Measurements from ENCODE around the gene EBLN1. TPM values are rescaled to one million over a fixed set of nuclear protein-coding genes. Genes with fewer than 3 reads are reported as not detected.
A peak's percentile ranks its signal among the peaks of the same experiment; 100 is the strongest.

Gene EBLN1
- polyA plus RNA-seq, 2 of the 4 experiments (the other 2 are of a cell fraction), result not detected

DNA sequence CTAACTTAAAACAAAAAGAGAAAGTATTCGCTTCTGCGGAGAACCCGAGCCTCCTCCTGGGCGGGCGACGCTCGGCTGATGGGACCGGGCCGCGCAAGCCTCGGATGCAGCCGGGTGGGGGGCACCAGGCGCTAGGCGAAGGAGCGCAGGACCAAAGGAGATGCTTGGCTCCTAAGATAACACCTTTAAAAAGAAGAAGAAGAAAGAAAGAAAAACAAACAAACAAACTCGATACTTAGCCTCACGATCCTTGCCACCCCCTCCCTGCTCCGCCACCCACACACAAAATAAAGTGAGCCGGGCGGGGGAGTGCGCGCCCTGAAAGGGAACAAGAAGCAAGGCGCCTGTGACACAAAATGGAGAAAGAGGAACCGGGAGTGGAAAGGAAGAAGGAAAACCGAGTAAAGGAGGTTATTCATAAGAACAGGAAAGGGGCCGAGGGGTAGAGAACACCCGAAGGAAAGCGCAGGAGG is 34.0 kb upstream of the EBLN1 start:
- TF ChIP-seq HOXB5 (CRISPR knock-in tag; IDR thresholded peaks at IDR 0.05) (0 out of 2 replicates have a peak, but pooled peaks have one; percentile 23), HOXA7 (CRISPR knock-in tag; IDR thresholded peaks at IDR 0.05) (no peak), RNF2 (IDR thresholded peaks at IDR 0.05; ENCODE audit: borderline replicate concordance, low read depth) (0 out of 2 replicates have a peak, but pooled peaks have one; percentile 46), JUN (IDR thresholded peaks at IDR 0.05) (0 out of 5 replicates have a peak, but pooled peaks of 1 of the 2 experiments have one; percentile 20), HOXB13 (CRISPR knock-in tag; IDR thresholded peaks at IDR 0.05; ENCODE audit: low read depth) (0 out of 2 replicates have a peak, but pooled peaks have one; percentile 10)
- TF ChIP-seq, protein P1, sequence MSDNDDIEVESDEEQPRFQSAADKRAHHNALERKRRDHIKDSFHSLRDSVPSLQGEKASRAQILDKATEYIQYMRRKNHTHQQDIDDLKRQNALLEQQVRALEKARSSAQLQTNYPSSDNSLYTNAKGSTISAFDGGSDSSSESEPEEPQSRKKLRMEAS (IDR thresholded peaks at IDR 0.05), result peak; percentile 43
- FAIRE-seq, result no peak
- DNase-seq (ENCODE audit: low read depth in 1 of 2, low spot score in 1 of 2), result peak in 1 of 2 experiments; percentile 41
- Histone ChIP-seq H3K4me3 (peak overlapping the region; percentile 46), H3K4me1 (peaks cover 28% of the 10 kb centered on the region), H3K27ac (peak overlapping the region; percentile 91 to 94), H3K4me2 (peak overlapping the region; percentile 88), H3K9me3 (no peaks in the 10 kb centered on the region)
- CTCF ChIA-PET, result no interaction called here
- WGBS (ENCODE audit: missing lambda C conversion rate), result 1% methylated on average over 26 of the region's 28 CpGs
- peak; percentile 48 to 72; a peak in 4 of 6 replicates for ATAC-seq
- POLR2A ChIA-PET, result no interaction called here

DNA sequence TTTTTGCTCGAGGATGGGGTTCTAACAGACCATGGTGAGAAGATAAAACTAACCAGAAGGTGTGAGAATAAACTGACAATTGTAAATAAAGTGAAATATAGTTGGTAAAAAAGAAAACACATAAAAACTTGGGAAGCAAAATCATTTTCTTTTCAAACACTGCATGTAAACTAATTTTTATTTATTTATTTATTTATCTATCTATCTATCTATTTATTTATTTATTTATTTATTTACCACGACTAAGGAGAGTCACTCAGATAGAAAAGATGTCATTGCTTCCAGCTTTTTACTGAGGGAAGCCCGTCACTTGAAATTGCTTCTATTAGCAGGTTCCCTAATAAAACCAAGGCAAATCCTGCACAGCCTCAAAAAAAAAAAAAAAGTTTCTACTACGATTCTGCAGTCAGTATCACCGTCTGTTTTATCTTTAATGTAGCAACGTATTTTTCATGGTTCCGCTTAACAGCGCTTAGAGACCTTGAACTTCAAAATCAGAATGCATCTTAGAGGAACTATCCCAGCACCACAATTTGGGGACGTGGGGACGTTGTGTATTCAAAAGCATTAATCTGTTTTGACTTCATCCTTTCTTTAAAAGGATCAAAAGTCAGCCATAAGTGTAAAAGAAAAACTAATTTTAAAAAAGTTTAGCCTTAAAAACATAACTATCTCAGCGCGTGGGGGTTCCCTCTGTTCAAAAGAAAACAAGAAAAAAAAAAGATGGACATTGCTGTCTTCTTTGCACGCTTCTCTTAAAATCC is 33.3 kb upstream of the EBLN1 start:
- CTCF ChIA-PET, result no interaction called here
- POLR2A ChIA-PET, result interaction anchor here (0.7 kb wide), 1 partner anchor 65 kb away, joined by 4 read pairs; the partner anchor contains the start of gene COMMD3
- TF ChIP-seq CEBPB (IDR thresholded peaks at IDR 0.05) (no peak), ZC3H11A (IDR thresholded peaks at IDR 0.05) (peak; percentile 100)
- peaks cover 34% of the 10 kb centered on the region for H3K4me1 ChIP-seq
- H3K27ac ChIP-seq, result peak overlapping the region; percentile 91 to 94
- no peaks in the 10 kb centered on the region for H3K9me3 ChIP-seq
- peak overlapping the region; percentile 46 for H3K4me3 ChIP-seq
- H3K4me2 ChIP-seq, result peak overlapping the region; percentile 88
- FAIRE-seq, result peak; percentile 51
- no peak for DNase-seq (ENCODE audit: low read depth in 1 of 2, low spot score in 1 of 2)
- WGBS (ENCODE audit: missing lambda C conversion rate), result 31% methylated on average over 13 of the region's 13 CpGs
- no peak for ATAC-seq

- ChIA-PET POLR2A (interaction anchor here (0.8 to 4.4 kb wide), 3 partner anchors 18 to 69 kb away, joined by 3 to 22 read pairs (median 3); partner anchors contain the start of gene COMMD3), CTCF (no interaction called here)
- ATAC-seq (no peak), FAIRE-seq (no peak), DNase-seq (ENCODE audit: low read depth in 1 of 2, low spot score in 1 of 2) (no peak)
- Histone ChIP-seq H3K27ac (peak overlapping the region; percentile 89), H3K4me1 (peaks cover 56% of the 10 kb centered on the region), H3K4me3 (0 out of 3 replicates have a peak overlapping the region, but pooled peaks have one; percentile 9), H3K9me3 (no peaks in the 10 kb centered on the region), H3K4me2 (peak overlapping the region; percentile 79)
- TF ChIP-seq KDM1A (IDR thresholded peaks at IDR 0.05; ENCODE audit: low read depth) (no peak), CHD2 (IDR thresholded peaks at IDR 0.05; ENCODE audit: low read length, partially characterized antibody) (no peak), CHD4 (IDR thresholded peaks at IDR 0.05; ENCODE audit: borderline replicate concordance) (no peak), RFX5 (IDR thresholded peaks at IDR 0.05) (no peak), ZFP36 (IDR thresholded peaks at IDR 0.05; ENCODE audit: borderline replicate concordance, partially characterized antibody) (no peak), PHF8 (IDR thresholded peaks at IDR 0.05; ENCODE audit: borderline replicate concordance, low read depth) (no peak), RNF2 (IDR thresholded peaks at IDR 0.05; ENCODE audit: borderline replicate concordance, low read depth) (no peak), RCOR1 (IDR thresholded peaks at IDR 0.05; ENCODE audit: low read depth, low read length) (no peak), EP300 (IDR thresholded peaks at IDR 0.05) (no peak), HOXB5 (CRISPR knock-in tag; IDR thresholded peaks at IDR 0.05) (no peak), EHMT2 (IDR thresholded peaks at IDR 0.05; ENCODE audit: low read depth) (no peak), GATA3 (IDR thresholded peaks at IDR 0.05; ENCODE audit: borderline replicate concordance) (no peak; the same call in 1 of the 2 replicates), TP53 (CRISPR knock-in tag; IDR thresholded peaks at IDR 0.05) (no peak), BCL3 (IDR thresholded peaks at IDR 0.05) (no peak), TFCP2L1 (CRISPR knock-in tag; IDR thresholded peaks at IDR 0.05) (no peak)
- TF ChIP-seq, protein P2, sequence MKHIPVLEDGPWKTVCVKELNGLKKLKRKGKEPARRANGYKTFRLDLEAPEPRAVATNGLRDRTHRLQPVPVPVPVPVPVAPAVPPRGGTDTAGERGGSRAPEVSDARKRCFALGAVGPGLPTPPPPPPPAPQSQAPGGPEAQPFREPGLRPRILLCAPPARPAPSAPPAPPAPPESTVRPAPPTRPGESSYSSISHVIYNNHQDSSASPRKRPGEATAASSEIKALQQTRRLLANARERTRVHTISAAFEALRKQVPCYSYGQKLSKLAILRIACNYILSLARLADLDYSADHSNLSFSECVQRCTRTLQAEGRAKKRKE (CRISPR knock-in tag; IDR thresholded peaks at IDR 0.05; ENCODE audit: low read depth), result no peak
- TF ChIP-seq, protein P3, sequence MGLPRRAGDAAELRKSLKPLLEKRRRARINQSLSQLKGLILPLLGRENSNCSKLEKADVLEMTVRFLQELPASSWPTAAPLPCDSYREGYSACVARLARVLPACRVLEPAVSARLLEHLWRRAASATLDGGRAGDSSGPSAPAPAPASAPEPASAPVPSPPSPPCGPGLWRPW (IDR thresholded peaks at IDR 0.05), result no peak
- TF ChIP-seq, protein P4, sequence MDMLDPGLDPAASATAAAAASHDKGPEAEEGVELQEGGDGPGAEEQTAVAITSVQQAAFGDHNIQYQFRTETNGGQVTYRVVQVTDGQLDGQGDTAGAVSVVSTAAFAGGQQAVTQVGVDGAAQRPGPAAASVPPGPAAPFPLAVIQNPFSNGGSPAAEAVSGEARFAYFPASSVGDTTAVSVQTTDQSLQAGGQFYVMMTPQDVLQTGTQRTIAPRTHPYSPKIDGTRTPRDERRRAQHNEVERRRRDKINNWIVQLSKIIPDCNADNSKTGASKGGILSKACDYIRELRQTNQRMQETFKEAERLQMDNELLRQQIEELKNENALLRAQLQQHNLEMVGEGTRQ (IDR thresholded peaks at IDR 0.05), result no peak
- TF ChIP-seq, protein P5, sequence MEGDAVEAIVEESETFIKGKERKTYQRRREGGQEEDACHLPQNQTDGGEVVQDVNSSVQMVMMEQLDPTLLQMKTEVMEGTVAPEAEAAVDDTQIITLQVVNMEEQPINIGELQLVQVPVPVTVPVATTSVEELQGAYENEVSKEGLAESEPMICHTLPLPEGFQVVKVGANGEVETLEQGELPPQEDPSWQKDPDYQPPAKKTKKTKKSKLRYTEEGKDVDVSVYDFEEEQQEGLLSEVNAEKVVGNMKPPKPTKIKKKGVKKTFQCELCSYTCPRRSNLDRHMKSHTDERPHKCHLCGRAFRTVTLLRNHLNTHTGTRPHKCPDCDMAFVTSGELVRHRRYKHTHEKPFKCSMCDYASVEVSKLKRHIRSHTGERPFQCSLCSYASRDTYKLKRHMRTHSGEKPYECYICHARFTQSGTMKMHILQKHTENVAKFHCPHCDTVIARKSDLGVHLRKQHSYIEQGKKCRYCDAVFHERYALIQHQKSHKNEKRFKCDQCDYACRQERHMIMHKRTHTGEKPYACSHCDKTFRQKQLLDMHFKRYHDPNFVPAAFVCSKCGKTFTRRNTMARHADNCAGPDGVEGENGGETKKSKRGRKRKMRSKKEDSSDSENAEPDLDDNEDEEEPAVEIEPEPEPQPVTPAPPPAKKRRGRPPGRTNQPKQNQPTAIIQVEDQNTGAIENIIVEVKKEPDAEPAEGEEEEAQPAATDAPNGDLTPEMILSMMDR (IDR thresholded peaks at IDR 0.05), result no peak
- WGBS (ENCODE audit: missing lambda C conversion rate), result 0% methylated on average over 2 of the region's 2 CpGs
Observed at GRCh38 chr10:22247636-22248035, 29.8 kb upstream of the EBLN1 start.

Data from A549 (cell line).